ENCODE data around the gene SPNS2. TPM values are rescaled to one million over a fixed set of nuclear protein-coding genes. Genes with fewer than 3 reads are reported as not detected.

SPNS2 gene
- polyA plus RNA-seq, 1 donor from 2014 or later: 39.7 TPM

GRCh38 chr17:4551141-4551540 is 52.5 kb downstream of the SPNS2 start:
- Histone ChIP-seq H3K79me2 (replicated peaks; ENCODE audit: insufficient read depth, low read length) (no peaks in the 10 kb centered on the region), H3K9ac (ENCODE audit: low read length) (no peak overlapping the region), H3K27ac (ENCODE audit: low read length) (no peak overlapping the region), H3K36me3 (ENCODE audit: insufficient read depth, low read length) (no peaks in the 10 kb centered on the region), H3K9me2 (ENCODE audit: insufficient read depth, low read length) (no peaks in the 10 kb centered on the region), H3K4me3 (ENCODE audit: low read length) (no peak overlapping the region), H3K4me2 (ENCODE audit: low read length) (no peak overlapping the region), H2AFZ (ENCODE audit: low read depth, low read length) (no peak overlapping the region), H3F3A (ENCODE audit: insufficient read depth, low read length, poor library complexity, severe bottlenecking) (peaks cover 6% of the 10 kb centered on the region), H4K20me1 (ENCODE audit: insufficient read depth) (no peaks in the 10 kb centered on the region), H3K9me3 (ENCODE audit: low read length) (no peaks in the 10 kb centered on the region), H3K27me3 (ENCODE audit: insufficient read depth, low read depth, low read length) (no peaks in the 10 kb centered on the region)
- TF ChIP-seq POLR2AphosphoS5 (IDR thresholded peaks at IDR 0.05): no peak
- TF ChIP-seq SMC3 (conservative IDR thresholded peaks at IDR 0.05; ENCODE audit: poor library complexity): no peak
- no peak for TF ChIP-seq RAD21 (conservative IDR thresholded peaks at IDR 0.05)
- no peak for TF ChIP-seq CTCF (IDR thresholded peaks at IDR 0.05; ENCODE audit: poor library complexity, severe bottlenecking)
- TF ChIP-seq REST (IDR thresholded peaks at IDR 0.05; ENCODE audit: borderline replicate concordance): no peak
- no peak for TF ChIP-seq EP300 (conservative IDR thresholded peaks at IDR 0.05; ENCODE audit: poor library complexity, severe bottlenecking)
- TF ChIP-seq MXI1 (conservative IDR thresholded peaks at IDR 0.05; ENCODE audit: poor library complexity, severe bottlenecking): no peak
- no peak for TF ChIP-seq TAF1 (IDR thresholded peaks at IDR 0.05; ENCODE audit: low read depth)
- no peak for TF ChIP-seq EZH2 (IDR thresholded peaks at IDR 0.05; ENCODE audit: borderline replicate concordance, insufficient read depth, low read length, poor library complexity, severe bottlenecking)

- Histone ChIP-seq H3K36me3 (ENCODE audit: insufficient read depth, low read length) (no peaks in the 10 kb centered on the region), H3K4me2 (ENCODE audit: low read length) (no peak overlapping the region), H3K9me3 (ENCODE audit: low read length) (no peaks in the 10 kb centered on the region)
Observed at GRCh38 chr17:4551796-4552525, 53.3 kb downstream of the SPNS2 start.

More at GRCh38 chr17:4551796-4552525, 53.3 kb downstream of the SPNS2 start:
- TF ChIP-seq EP300 (conservative IDR thresholded peaks at IDR 0.05; ENCODE audit: poor library complexity, severe bottlenecking) (no peak), SMC3 (conservative IDR thresholded peaks at IDR 0.05; ENCODE audit: poor library complexity) (no peak), MXI1 (conservative IDR thresholded peaks at IDR 0.05; ENCODE audit: poor library complexity, severe bottlenecking) (no peak), EZH2 (IDR thresholded peaks at IDR 0.05; ENCODE audit: borderline replicate concordance, insufficient read depth, low read length, poor library complexity, severe bottlenecking) (no peak), POLR2AphosphoS5 (IDR thresholded peaks at IDR 0.05) (no peak), RAD21 (conservative IDR thresholded peaks at IDR 0.05) (no peak), TAF1 (IDR thresholded peaks at IDR 0.05; ENCODE audit: low read depth) (no peak), REST (IDR thresholded peaks at IDR 0.05; ENCODE audit: borderline replicate concordance) (no peak), CTCF (IDR thresholded peaks at IDR 0.05; ENCODE audit: poor library complexity, severe bottlenecking) (no peak)
- H3K27ac ChIP-seq (ENCODE audit: low read length): no peak overlapping the region
- no peaks in the 10 kb centered on the region for H3K27me3 ChIP-seq (ENCODE audit: insufficient read depth, low read depth, low read length)
- H3K9ac ChIP-seq (ENCODE audit: low read length): no peak overlapping the region
- H4K20me1 ChIP-seq (ENCODE audit: insufficient read depth): no peaks in the 10 kb centered on the region
- H3K4me3 ChIP-seq (ENCODE audit: low read length): no peak overlapping the region
- peaks cover 8% of the 10 kb centered on the region for H3F3A ChIP-seq (ENCODE audit: insufficient read depth, low read length, poor library complexity, severe bottlenecking)
- H3K9me2 ChIP-seq (ENCODE audit: insufficient read depth, low read length): no peaks in the 10 kb centered on the region
- no peak overlapping the region for H2AFZ ChIP-seq (ENCODE audit: low read depth, low read length)
- H3K79me2 ChIP-seq (replicated peaks; ENCODE audit: insufficient read depth, low read length): no peaks in the 10 kb centered on the region
